MM.1S (cell line): ENCODE data around the gene SCN4A.
"Not testable (repeated sequence)": the region's sequence is repeated elsewhere in the genome, so short reads cannot be mapped to it uniquely, and the experiment has no call there.

Experiments
- DNase-seq: peaks from one replicate; pipeline ENCODE4 v3.0.0-alpha.2; 2015
- H2AFZ ChIP-seq: fragments of 300-600 bp; sonication (generic); 2 replicates; pipeline ENCODE4 v1.6.0; 2016; ENCODE audit warnings: antibody characterized with exemption, low read length
- H3F3A ChIP-seq: fragments of 300-600 bp; sonication (generic); 2 replicates; pipeline ENCODE4 v1.6.1; 2016; ENCODE audit warnings: mild to moderate bottlenecking, antibody characterized with exemption, low read length, moderate library complexity, mixed read lengths; ENCODE audit not compliant: insufficient read depth
- H3K27ac ChIP-seq: fragments of 300-600 bp; sonication (generic); 2 replicates; pipeline ENCODE4 v1.5.1; 2016; ENCODE audit warnings: mild to moderate bottlenecking, low read length
- H3K27me3 ChIP-seq: fragments of 300-600 bp; sonication (generic); replicated peaks from 2 replicates; pipeline ENCODE4 v1.6.0; 2016; ENCODE audit warnings: low read length; ENCODE audit not compliant: insufficient read depth
- H3K36me3 ChIP-seq: fragments of 300-600 bp; sonication (generic); replicated peaks from 2 replicates; pipeline ENCODE4 v1.6.1; 2016; ENCODE audit warnings: mild to moderate bottlenecking, low read length, mixed read lengths; ENCODE audit not compliant: insufficient read depth
- H3K4me1 ChIP-seq: fragments of 300-600 bp; sonication (generic); 2 replicates; pipeline ENCODE4 v1.6.1; 2016; ENCODE audit warnings: low read length, mixed read lengths
- H3K4me2 ChIP-seq: fragments of 300-600 bp; sonication (generic); 2 replicates; pipeline ENCODE4 v1.6.0; 2016; ENCODE audit warnings: low read depth, low read length
- H3K4me3 ChIP-seq: fragments of 300-600 bp; sonication (generic); 2 replicates; pipeline ENCODE4 v1.5.1; 2016; ENCODE audit warnings: low read length, mixed read lengths
- H3K79me2 ChIP-seq: fragments of 300-600 bp; sonication (generic); 2 replicates; pipeline ENCODE4 v1.6.1; 2016; ENCODE audit warnings: mixed run types, low read length, mixed read lengths
- H3K9ac ChIP-seq: fragments of 300-600 bp; sonication (generic); 2 replicates; pipeline ENCODE4 v1.6.1; 2016; ENCODE audit warnings: low read length, mixed read lengths
- H3K9me2 ChIP-seq: fragments of 300-600 bp; sonication (generic); replicated peaks from 2 replicates; pipeline ENCODE4 v1.6.1; 2016; ENCODE audit warnings: mild to moderate bottlenecking, low read length, mixed read lengths; ENCODE audit not compliant: insufficient read depth
- H3K9me3 ChIP-seq: fragments of 300-600 bp; sonication (generic); replicated peaks from 2 replicates; pipeline ENCODE4 v1.6.1; 2016; ENCODE audit warnings: mild to moderate bottlenecking, low read length, mixed read lengths; ENCODE audit not compliant: insufficient read depth
- H4K20me1 ChIP-seq: fragments of 300-600 bp; sonication (generic); 2 replicates; pipeline ENCODE4 v1.6.1; 2016; ENCODE audit warnings: mild to moderate bottlenecking, low read length, moderate library complexity, mixed read lengths; ENCODE audit not compliant: insufficient read depth
- EZH2 ChIP-seq: fragments of 300-600 bp; sonication (generic); optimal IDR thresholded peaks from 2 replicates; pipeline ENCODE3; 2017; ENCODE audit warnings: low read depth, mild to moderate bottlenecking, antibody characterized with exemption, low read length, mixed read lengths
- EZH2phosphoT487 ChIP-seq: fragments of 300-600 bp; sonication (generic); IDR thresholded peaks from 2 replicates; pipeline ENCODE4 v1.6.1; 2018; ENCODE audit warnings: antibody characterized with exemption, low read length
- TF ChIP-seq, protein P1 (sequence below): fragments of 300-600 bp; sonication (generic); IDR thresholded peaks from 2 replicates; pipeline ENCODE4 v1.5.1; 2016; ENCODE audit warnings: antibody characterized with exemption, low read length, mixed read lengths

SCN4A gene

GRCh38 chr17:64007838-64008282 lies 35.1 kb upstream of the SCN4A start:
- Histone ChIP-seq H2AFZ (no peak overlapping the region), H3K9ac (no peak overlapping the region), H4K20me1 (no peaks in the 10 kb centered on the region), H3K4me1 (no peaks in the 10 kb centered on the region), H3K9me3 (no peaks in the 10 kb centered on the region), H3K27ac (no peak overlapping the region), H3F3A (no peaks in the 10 kb centered on the region), H3K4me3 (no peak overlapping the region), H3K79me2 (peaks cover 33% of the 10 kb centered on the region), H3K36me3 (no peaks in the 10 kb centered on the region), H3K4me2 (no peak overlapping the region), H3K27me3 (no peaks in the 10 kb centered on the region), H3K9me2 (no peaks in the 10 kb centered on the region)
- DNase-seq, result no peak
- TF ChIP-seq EZH2, result no peak
- TF ChIP-seq, protein P1, sequence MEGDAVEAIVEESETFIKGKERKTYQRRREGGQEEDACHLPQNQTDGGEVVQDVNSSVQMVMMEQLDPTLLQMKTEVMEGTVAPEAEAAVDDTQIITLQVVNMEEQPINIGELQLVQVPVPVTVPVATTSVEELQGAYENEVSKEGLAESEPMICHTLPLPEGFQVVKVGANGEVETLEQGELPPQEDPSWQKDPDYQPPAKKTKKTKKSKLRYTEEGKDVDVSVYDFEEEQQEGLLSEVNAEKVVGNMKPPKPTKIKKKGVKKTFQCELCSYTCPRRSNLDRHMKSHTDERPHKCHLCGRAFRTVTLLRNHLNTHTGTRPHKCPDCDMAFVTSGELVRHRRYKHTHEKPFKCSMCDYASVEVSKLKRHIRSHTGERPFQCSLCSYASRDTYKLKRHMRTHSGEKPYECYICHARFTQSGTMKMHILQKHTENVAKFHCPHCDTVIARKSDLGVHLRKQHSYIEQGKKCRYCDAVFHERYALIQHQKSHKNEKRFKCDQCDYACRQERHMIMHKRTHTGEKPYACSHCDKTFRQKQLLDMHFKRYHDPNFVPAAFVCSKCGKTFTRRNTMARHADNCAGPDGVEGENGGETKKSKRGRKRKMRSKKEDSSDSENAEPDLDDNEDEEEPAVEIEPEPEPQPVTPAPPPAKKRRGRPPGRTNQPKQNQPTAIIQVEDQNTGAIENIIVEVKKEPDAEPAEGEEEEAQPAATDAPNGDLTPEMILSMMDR, result no peak
- TF ChIP-seq EZH2phosphoT487, result no peak

GRCh38 chr17:64007089-64007837 lies 34.5 kb upstream of the SCN4A start:
- not testable (repeated sequence) for H3K4me1 ChIP-seq, H3K27ac ChIP-seq, H2AFZ ChIP-seq, H3K9me3 ChIP-seq, H4K20me1 ChIP-seq, H3K27me3 ChIP-seq, H3K9ac ChIP-seq, DNase-seq, H3F3A ChIP-seq, H3K4me2 ChIP-seq, H3K4me3 ChIP-seq, H3K9me2 ChIP-seq, H3K36me3 ChIP-seq
- H3K79me2 ChIP-seq, result peaks cover 28% of the 10 kb centered on the region

GRCh38 chr17:64006361-64007088 lies 33.8 kb upstream of the SCN4A start:
- no peaks in the 10 kb centered on the region for H3K9me3 ChIP-seq
- no peak overlapping the region for H3K4me2 ChIP-seq
- no peak overlapping the region for H3K4me3 ChIP-seq
- H3F3A ChIP-seq, result no peaks in the 10 kb centered on the region
- H3K9me2 ChIP-seq, result no peaks in the 10 kb centered on the region
- no peak overlapping the region for H2AFZ ChIP-seq
- DNase-seq, result no peak
- H3K27me3 ChIP-seq, result no peaks in the 10 kb centered on the region
- no peak overlapping the region for H3K27ac ChIP-seq
- H3K36me3 ChIP-seq, result no peaks in the 10 kb centered on the region
- H3K9ac ChIP-seq, result no peak overlapping the region
- no peaks in the 10 kb centered on the region for H4K20me1 ChIP-seq
- TF ChIP-seq EZH2 (no peak), EZH2phosphoT487 (no peak)
- TF ChIP-seq, protein P1, result no peak
- H3K79me2 ChIP-seq, result peaks cover 20% of the 10 kb centered on the region
- no peaks in the 10 kb centered on the region for H3K4me1 ChIP-seq

DNA sequence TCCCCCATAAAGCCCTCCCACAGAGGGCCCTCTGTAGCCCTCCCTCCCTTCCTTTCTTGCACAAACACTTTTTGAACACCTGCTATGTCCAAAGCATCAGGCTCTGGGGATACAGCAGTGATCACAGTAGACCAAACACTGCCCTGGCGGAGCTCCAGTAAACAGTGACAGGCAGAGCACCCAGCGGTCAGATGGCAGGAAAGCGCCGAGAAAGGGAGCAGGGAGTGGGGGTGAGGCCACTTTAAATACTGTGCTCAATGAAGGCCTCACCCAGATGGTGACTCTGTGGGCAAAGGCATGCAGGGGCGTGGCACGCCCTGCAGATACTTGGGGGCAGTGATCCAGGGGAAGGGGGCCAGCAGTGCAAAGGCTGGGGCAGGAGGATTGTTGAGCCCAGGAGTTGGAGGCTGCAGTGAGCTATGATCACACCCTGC lies 33.0 kb upstream of the SCN4A start:
- no peak overlapping the region for H3K27ac ChIP-seq
- no peak overlapping the region for H3K4me2 ChIP-seq
- no peaks in the 10 kb centered on the region for H3K27me3 ChIP-seq
- DNase-seq, result no peak
- H2AFZ ChIP-seq, result no peak overlapping the region
- H3F3A ChIP-seq, result no peaks in the 10 kb centered on the region
- H3K4me1 ChIP-seq, result no peaks in the 10 kb centered on the region
- no peak overlapping the region for H3K4me3 ChIP-seq
- H3K9ac ChIP-seq, result no peak overlapping the region
- no peaks in the 10 kb centered on the region for H3K36me3 ChIP-seq
- H4K20me1 ChIP-seq, result no peaks in the 10 kb centered on the region
- peaks cover 18% of the 10 kb centered on the region for H3K79me2 ChIP-seq
- no peaks in the 10 kb centered on the region for H3K9me3 ChIP-seq
- no peaks in the 10 kb centered on the region for H3K9me2 ChIP-seq
- TF ChIP-seq, protein P1, result no peak
- TF ChIP-seq EZH2phosphoT487 (no peak), EZH2 (no peak)
